Measurements from ENCODE around the gene PODXL2.

PODXL2 gene

DNA sequence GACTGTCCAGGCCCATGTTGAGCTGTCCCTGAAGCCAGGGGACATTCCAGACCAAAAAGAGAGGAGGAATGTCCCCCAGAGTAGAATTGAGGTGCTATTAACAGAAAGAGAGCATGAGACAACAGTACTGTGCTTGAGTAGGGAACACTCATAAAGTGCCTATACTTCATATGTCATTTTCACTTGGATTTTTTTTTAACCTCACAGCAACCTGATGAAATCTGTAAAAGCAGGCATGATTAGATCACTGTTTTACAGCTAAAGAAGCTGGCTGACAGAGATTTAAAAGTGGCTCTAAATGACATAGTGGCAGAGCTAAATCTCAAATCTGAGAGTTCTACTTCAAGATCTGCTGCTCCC, 18.8 kb downstream of the PODXL2 start:
- TF ChIP-seq, protein P1, sequence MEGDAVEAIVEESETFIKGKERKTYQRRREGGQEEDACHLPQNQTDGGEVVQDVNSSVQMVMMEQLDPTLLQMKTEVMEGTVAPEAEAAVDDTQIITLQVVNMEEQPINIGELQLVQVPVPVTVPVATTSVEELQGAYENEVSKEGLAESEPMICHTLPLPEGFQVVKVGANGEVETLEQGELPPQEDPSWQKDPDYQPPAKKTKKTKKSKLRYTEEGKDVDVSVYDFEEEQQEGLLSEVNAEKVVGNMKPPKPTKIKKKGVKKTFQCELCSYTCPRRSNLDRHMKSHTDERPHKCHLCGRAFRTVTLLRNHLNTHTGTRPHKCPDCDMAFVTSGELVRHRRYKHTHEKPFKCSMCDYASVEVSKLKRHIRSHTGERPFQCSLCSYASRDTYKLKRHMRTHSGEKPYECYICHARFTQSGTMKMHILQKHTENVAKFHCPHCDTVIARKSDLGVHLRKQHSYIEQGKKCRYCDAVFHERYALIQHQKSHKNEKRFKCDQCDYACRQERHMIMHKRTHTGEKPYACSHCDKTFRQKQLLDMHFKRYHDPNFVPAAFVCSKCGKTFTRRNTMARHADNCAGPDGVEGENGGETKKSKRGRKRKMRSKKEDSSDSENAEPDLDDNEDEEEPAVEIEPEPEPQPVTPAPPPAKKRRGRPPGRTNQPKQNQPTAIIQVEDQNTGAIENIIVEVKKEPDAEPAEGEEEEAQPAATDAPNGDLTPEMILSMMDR (IDR thresholded peaks at IDR 0.05) = no peak

DNA sequence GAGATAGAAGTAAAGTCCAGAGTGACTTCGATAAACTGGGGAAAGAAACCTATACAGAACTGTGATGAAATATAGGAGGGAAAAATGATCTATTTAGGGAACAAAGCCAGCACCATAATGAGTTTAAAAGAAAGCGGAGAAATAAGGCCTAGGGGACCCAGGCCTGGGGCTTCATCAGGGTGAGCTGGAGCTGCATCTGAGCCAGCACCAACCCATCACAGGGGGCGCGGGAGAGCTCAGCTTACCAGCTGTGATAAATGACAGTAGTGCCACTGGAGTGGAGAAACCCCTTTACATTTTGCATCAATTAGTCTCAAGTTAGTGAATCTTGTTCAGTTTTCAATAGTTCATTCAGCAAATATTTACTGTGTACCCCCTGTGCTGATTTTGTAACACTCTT, 21.3 kb downstream of the PODXL2 start:
- TF ChIP-seq, protein P1 (IDR thresholded peaks at IDR 0.05) = no peak

- TF ChIP-seq, protein P1 (IDR thresholded peaks at IDR 0.05) = no peak
These were observed 22.7 kb downstream of the PODXL2 start for GRCh38 chr3:127651516-127652172.

DNA sequence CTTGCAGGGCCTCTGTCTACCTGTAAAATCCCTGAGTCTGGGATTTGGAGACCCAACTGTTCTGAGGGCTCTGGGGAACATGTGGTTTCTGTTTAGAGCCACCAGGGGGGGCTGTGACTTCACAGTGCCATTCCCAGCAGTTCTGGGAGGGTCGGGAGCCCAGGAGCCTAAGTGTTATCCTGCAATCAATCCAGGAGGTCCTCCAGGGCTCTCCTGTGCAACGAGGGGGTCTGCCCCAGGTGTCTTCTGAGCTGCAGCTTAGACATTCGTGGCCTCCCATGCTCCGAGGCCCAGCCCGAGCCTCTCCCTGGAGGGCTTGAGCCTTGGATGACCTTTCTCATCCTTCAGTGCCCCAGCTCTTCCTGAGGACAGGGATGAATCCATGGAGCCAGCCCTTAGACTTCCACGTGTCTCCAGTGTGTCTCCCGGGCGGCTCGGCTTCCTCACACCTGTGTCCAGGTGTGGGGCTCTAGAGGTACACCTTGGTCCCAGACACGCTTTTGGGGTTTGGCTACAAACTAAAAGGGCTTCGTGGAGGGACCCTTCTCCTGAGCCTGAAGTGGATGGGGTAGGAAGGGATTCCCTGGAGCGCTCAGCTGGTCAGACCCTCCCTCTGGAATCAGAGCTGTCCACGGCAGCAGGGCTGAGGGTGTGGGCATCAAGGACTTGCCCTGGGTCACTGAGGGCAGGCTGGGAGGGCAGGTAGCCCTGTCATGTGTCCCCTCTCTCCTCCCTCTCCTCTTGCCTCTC, 23.4 kb downstream of the PODXL2 start:
- TF ChIP-seq, protein P1 (IDR thresholded peaks at IDR 0.05) = peak; percentile 79

DNA sequence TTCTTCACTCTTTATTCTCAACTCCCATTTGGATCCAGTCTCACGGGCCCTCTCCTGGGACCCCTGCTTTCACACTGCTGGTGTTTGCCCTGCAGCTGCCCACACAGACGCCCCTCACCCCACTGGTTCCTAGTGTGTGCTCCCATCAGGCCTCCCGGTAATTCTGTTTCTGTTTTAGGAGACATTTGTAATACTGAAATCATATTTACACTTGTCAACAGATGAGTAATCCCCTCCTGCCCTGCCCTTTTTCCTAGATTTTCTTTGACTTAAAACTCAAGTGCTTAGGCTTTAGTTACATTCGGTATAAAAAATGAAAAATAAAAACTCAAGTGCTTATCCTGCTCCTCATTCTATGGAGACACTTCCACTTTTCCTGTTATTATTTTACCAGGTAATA, 25.4 kb downstream of the PODXL2 start:
- TF ChIP-seq, protein P1 (IDR thresholded peaks at IDR 0.05) = no peak

DNA sequence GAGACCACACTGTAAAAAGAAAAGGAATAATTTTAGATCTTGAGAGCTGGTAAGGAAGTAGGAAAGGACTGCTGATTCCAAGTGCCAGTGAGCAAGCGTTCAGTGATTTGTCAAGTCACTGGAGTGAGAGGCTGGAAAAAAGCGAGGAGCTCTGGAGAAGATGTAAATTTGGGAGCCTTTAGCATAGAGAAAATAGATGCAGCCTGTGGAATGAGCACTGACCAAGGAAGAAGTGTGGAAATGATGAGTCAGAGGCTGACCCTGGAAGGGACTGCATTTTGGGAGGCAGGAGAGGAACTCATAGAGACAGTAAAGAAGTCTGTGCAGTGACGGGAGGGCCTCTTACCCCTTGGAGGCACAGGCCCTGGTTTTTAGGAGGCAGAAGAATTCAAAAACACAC, 26.7 kb downstream of the PODXL2 start:
- TF ChIP-seq, protein P1 (IDR thresholded peaks at IDR 0.05) = no peak

- TF ChIP-seq, protein P1 (IDR thresholded peaks at IDR 0.05) = no peak
These were observed 27.9 kb downstream of the PODXL2 start for GRCh38 chr3:127656906-127657305.

All from LNCAP (cell line).